Heart right ventricle (tissue), 16 donors: ENCODE data around the gene SLIT1. TPM values are rescaled to one million over a fixed set of nuclear protein-coding genes. Genes with fewer than 3 reads are reported as not detected.

ENCODE experiments used
- ATAC-seq, 8 donors: fragments of 200-7000 bp; cut with Tn5 transposase; one replicate each; pipeline ENCODE4 v1.9.1; 2020; ENCODE audit warnings: mild to moderate bottlenecking in 8 of 8, moderate library complexity in 8 of 8, moderate number of reproducible peaks in 1 of 8
- DNase-seq, 2 donors: peaks; one replicate each; pipeline ENCODE4 v3.0.0-alpha.2; 2020
- H3K27ac ChIP-seq, 10 donors: fragments of 200-600 bp; sonication (generic) in 2 of 10; one replicate each; pipeline versions ENCODE4 v1.5.0 to v1.8.0; 2020 to 2022; ENCODE audit warnings: mild to moderate bottlenecking in 3 of 10
- H3K27me3 ChIP-seq, 7 donors: fragments of 200-600 bp; one replicate each; pipeline ENCODE4 v1.8.0; 2021 to 2022; ENCODE audit warnings: mild to moderate bottlenecking in 2 of 7
- H3K36me3 ChIP-seq, 9 donors: fragments of 200-600 bp; sonication (generic) in 1 of 9; one replicate each; pipeline versions ENCODE4 v1.5.0 to v1.8.0; 2020 to 2022; ENCODE audit warnings: mild to moderate bottlenecking in 2 of 9
- H3K4me1 ChIP-seq, 9 donors: fragments of 200-600 bp; sonication (generic) in 1 of 9; one replicate each; pipeline versions ENCODE4 v1.5.0 to v1.8.0; 2020 to 2022; ENCODE audit warnings: mild to moderate bottlenecking in 4 of 9
- H3K4me3 ChIP-seq, 10 donors: fragments of 200-600 bp; sonication (generic) in 2 of 10; one replicate each; pipeline versions ENCODE4 v1.5.0 to v1.8.0; 2020 to 2022; ENCODE audit warnings: mild to moderate bottlenecking in 7 of 10, moderate library complexity in 2 of 10
- H3K9me3 ChIP-seq, 11 donors: fragments of 200-600 bp in 10 of 11; sonication (generic) in 2 of 11; one replicate each; pipeline versions ENCODE4 v1.5.0 to v1.8.0; 2013 to 2022; ENCODE audit warnings: mild to moderate bottlenecking in 2 of 11, control low read depth in 1 of 11, moderate library complexity in 1 of 11
- CTCF ChIP-seq, 9 donors: fragments of 200-600 bp; sonication (generic) in 2 of 9; IDR thresholded peaks; one replicate each; pipeline versions ENCODE4 v1.5.0 to v1.8.0; 2021 to 2022; ENCODE audit warnings: antibody characterized with exemption in 9 of 9, mild to moderate bottlenecking in 5 of 9, moderate library complexity in 1 of 9
- WGBS, 2 donors: extraction: QIAGEN DNeasy Blood & Tissue Kit; methylation state at CpG; one replicate each; pipeline ENCODE4 v1.1.7; 2013; ENCODE audit warnings: inconsistent platforms in 1 of 2; 5-methylcytosine and 5-hydroxymethylcytosine counted together
- intact Hi-C, 10 donors: fragments of 100-400 bp; cut with DNase I; formaldehyde crosslinking; loops; one replicate each; pipeline versions ENCODE4 v1.11.1 to v1.14.2; 2022
- polyA plus RNA-seq, 2 donors: library from polyadenylated mRNA; stranded (reverse); fragments of 200-250 nt; gene quantifications; one replicate each; pipeline ENCODE4 v1.2.3, GENCODE V29; 2013
- total RNA-seq, 10 donors: library from RNA; stranded (reverse); fragmentation: NEBNext Ultra II Directional in 3 of 10; extraction: Animal tissue kit (Norgen Biotek cat#: 25700) in 3 of 10; gene quantifications; one replicate each; pipeline versions ENCODE4 v1.2.1 to v1.2.4, GENCODE V29; 2021 to 2023
- donor health status: Arrhythmogenic right ventricular cardiomyopathy.
- donor health status: ischemic (EF 13 %, LVEDD 7.1; RV severe dilation, severe dysfunction).
- donor health status: healthy with polysubstance abuse.
- donor health status: DM: no; HTN: yes; CAD: no.
- donor health status: DM: no; HTN: no; CAD: no.
- donor health status: ischemic (EF 25% LVEDD 6.9; RV normal size, moderate dysfunction).
- donor health status: ischemic (EF 25% LVEDD 5.7; RV mildly dilated, moderate dysfunction).
- donor health status: healthy.
- donor health status: DM: yes; HTN: yes; CAD: no.
- donor health status: Ischemic cardiomyopathy.
- donor health status: ischemic (EF 35%, LVEDD 5.7; RV mildly dilated, moderate dysfunction).
- donor health status: nonischemic (EF 11% LVEDD 7.7; RV severe dilation, severe dysfunction).
- donor health status: DM: yes; HTN: yes; CAD: no.
- donor health status: PGD.
- donor health status: ischemic (EF 29% LVEDD 5.4; RV normal size, mild dysfunction).
- donor health status: nonischemic (EF 23%, LVEDD 6.1; RV moderate dilation, normal function).

Gene SLIT1
- total and polyA plus RNA-seq, 12 donors = 0.04 to 0.31 (median 0.13) TPM; not detected in 1

GRCh38 chr10:97066877-97067555, 118.7 kb downstream of the SLIT1 start:
- peaks cover 0 to 6% (median 0%) of the 10 kb centered on the region in 11 donors for H3K9me3 ChIP-seq
- no peaks in the 10 kb centered on the region for H3K4me1 ChIP-seq
- intact Hi-C loops = no loop called here
- DNase-seq (no peak), ATAC-seq (no peak)
- WGBS, 2 donors = 76 to 88% methylated on average over 13 of the region's 13 CpGs
- H3K27ac ChIP-seq = no peak overlapping the region
- no peak overlapping the region for H3K4me3 ChIP-seq
- no peaks in the 10 kb centered on the region for H3K36me3 ChIP-seq
- peaks cover 0 to 30% (median 3%) of the 10 kb centered on the region in 7 donors for H3K27me3 ChIP-seq
- TF ChIP-seq CTCF (IDR thresholded peaks at IDR 0.05) = no peak

GRCh38 chr10:97065686-97066660, 119.8 kb downstream of the SLIT1 start:
- Histone ChIP-seq H3K4me1 (no peaks in the 10 kb centered on the region), H3K36me3 (no peaks in the 10 kb centered on the region), H3K4me3 (no peak overlapping the region), H3K27ac (no peak overlapping the region), H3K27me3 (peaks cover 0 to 20% (median 0%) of the 10 kb centered on the region in 7 donors), H3K9me3 (peaks cover 0 to 6% (median 0%) of the 10 kb centered on the region in 11 donors)
- intact Hi-C loops = no loop called here
- DNase-seq = no peak
- 70 to 73% methylated on average over 18 of the region's 18 CpGs for WGBS, 2 donors
- TF ChIP-seq CTCF (IDR thresholded peaks at IDR 0.05) = no peak
- ATAC-seq = no peak

DNA sequence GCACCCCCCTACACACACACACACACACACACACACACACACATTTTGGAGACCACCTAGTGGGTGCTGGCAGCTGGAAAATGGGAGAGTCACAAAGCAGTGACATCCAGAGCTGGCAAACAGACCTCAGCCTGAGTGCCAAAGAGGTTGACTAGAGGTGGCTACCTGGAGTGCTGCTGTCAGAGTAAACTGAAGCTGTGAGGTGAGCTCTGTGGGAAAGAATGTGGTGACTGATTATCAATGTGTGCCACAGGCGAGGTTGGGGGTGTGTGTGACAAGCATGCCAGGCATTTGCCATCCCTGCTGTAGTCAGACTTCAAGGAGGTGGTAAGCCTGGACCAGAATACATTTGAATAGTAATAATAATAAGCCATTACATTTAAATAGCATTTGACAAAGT, 120.6 kb downstream of the SLIT1 start:
- DNase-seq (no peak), ATAC-seq (peak in 1 of 8 donors; percentile 28)
- H3K4me3 ChIP-seq = no peak overlapping the region
- H3K9me3 ChIP-seq = peaks cover 0 to 4% (median 0%) of the 10 kb centered on the region in 11 donors
- peaks cover 0 to 14% (median 0%) of the 10 kb centered on the region in 7 donors for H3K27me3 ChIP-seq
- intact Hi-C loops = no loop called here
- no peak overlapping the region for H3K27ac ChIP-seq
- 47 to 50% methylated on average over 1 of the region's 1 CpG for WGBS, 2 donors
- H3K4me1 ChIP-seq = no peaks in the 10 kb centered on the region
- TF ChIP-seq CTCF (IDR thresholded peaks at IDR 0.05) = no peak
- no peaks in the 10 kb centered on the region for H3K36me3 ChIP-seq

GRCh38 chr10:97063983-97064837, 121.5 kb downstream of the SLIT1 start:
- intact Hi-C loops = no loop called here
- WGBS, 2 donors = 76 to 80% methylated on average over 24 of the region's 24 CpGs
- Histone ChIP-seq H3K36me3 (no peaks in the 10 kb centered on the region), H3K4me1 (no peaks in the 10 kb centered on the region), H3K27ac (no peak overlapping the region), H3K4me3 (no peak overlapping the region), H3K27me3 (peaks cover 0 to 14% (median 0%) of the 10 kb centered on the region in 7 donors), H3K9me3 (no peaks in the 10 kb centered on the region)
- no peak for DNase-seq
- no peak for ATAC-seq
- no peak for TF ChIP-seq CTCF (IDR thresholded peaks at IDR 0.05)
